ENCODE results near the gene UGT1A6.
A peak's percentile ranks its signal among the peaks of the same experiment; 100 is the strongest.
"Not testable (repeated sequence)": the region's sequence is repeated elsewhere in the genome, so short reads cannot be mapped to it uniquely, and the experiment has no call there.

UGT1A6 gene

GRCh38 chr2:233688341-233688740, 4.3 kb upstream of the UGT1A6 start:
- no peak for DNase-seq

DNA sequence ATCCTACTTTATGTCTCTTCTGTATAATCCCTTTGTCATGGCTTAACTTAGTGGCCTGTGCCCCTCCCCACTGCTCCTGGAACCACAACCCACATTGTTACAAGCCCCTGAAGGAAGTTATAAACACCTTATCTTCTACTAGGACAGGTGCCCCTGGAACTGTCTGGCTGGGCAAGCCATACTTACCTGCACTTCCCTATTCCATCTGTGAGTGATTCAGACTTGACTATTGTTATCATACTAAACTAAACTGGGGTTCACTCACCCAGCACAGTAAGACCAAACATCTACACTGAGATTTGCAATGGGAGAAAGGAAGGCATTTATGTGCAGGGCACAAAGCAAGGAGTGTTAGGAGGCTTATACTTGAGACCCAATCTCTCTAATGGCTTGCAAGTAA, 3.7 kb upstream of the UGT1A6 start:
- no peak for DNase-seq

DNA sequence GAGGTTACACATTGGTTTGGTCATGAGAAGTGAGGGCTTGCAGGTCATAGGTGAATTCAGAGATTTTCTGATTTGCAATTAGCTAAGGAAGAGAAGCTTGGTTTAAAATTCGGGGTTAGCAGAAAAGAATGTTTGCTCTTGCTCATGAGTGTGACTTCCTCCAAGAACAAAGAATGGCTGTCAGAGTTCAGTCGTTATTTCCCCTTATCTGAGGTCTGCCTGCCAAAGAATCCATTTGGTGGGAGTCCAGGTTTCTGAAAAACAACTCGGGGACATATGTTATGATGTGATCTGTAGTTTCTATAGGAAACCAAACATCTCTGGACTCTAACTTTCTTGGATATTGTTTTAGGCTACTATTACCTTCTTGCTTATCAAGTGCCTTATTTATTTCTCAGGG, 3.2 kb upstream of the UGT1A6 start:
- no peak for DNase-seq

GRCh38 chr2:233690444-233690843, 2.2 kb upstream of the UGT1A6 start:
- no peak for DNase-seq

DNA sequence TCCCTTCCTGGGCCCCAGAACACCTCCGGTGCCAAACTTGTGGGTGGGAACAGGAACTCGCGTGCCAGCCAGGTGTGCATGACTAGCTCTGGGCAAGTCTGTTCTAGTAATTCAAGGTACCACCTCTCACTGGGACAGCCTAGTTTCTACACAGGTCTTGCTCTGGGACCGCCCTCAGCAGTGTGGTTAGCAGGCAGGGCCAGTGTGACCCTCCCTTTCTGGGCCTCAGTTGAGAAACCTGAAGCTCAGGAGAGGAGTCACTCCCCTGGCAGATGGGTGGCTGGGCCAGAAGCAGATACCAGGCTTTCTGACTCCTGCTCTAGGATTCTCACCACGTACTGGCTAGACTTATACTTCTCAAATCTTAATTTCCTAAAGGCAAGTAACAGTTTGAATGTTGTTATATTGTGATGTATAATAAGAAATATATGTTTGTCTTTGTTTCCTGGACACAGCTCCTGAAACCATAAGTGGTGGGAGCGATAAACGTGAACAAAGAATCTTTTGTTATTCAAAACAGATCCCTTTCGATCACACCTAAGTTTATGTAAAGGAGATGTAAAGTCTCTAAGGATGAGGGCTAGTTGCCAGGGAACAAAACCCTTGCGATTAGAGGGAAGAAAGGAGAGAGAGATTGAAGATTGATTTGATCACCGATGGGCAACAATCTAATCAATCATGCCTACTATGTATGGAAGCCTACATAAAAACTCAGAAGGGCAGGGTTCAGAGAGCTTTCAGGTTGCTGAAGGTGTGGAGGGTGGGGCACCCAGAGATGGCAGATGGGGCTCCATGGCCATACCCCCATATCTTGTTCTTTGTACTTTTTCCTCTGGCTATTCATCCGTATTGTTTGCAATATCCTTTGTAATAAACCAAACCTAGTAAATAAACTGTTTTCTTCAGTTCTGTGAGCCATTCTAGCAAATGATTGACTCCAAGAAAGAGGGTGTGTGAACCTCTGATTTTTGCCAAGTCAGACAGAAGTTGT, 952 bp upstream of the UGT1A6 start:
- no peak for DNase-seq

- DNase-seq = no peak
These were observed 1.3 kb downstream of the UGT1A6 start for GRCh38 chr2:233693963-233694362.

- DNase-seq = no peak
These were observed 6.0 kb downstream of the UGT1A6 start for GRCh38 chr2:233698740-233699139.

GRCh38 chr2:233699424-233700027, 6.8 kb downstream of the UGT1A6 start:
- DNase-seq = no peak

GRCh38 chr2:233700028-233700635, 7.4 kb downstream of the UGT1A6 start:
- DNase-seq = no peak

DNA sequence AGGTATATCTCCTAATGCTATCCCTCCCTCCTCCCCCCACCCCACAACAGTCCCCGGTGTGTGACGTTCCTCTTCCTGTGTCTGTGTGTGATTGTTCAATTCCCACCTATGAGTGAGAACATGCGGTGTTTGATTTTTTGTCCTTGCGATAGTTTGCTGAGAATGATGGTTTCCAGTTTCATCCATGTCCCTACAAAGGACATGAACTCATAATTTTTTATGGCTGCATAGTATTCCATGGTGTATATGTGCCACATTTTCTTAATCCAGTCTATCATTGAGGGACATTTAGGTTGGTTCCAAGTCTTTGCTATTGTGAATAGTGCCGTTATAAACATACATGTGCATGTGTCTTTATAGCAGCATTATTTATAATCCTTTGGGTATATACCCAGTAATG, 8.2 kb downstream of the UGT1A6 start:
- DNase-seq = not testable (repeated sequence)

DNA sequence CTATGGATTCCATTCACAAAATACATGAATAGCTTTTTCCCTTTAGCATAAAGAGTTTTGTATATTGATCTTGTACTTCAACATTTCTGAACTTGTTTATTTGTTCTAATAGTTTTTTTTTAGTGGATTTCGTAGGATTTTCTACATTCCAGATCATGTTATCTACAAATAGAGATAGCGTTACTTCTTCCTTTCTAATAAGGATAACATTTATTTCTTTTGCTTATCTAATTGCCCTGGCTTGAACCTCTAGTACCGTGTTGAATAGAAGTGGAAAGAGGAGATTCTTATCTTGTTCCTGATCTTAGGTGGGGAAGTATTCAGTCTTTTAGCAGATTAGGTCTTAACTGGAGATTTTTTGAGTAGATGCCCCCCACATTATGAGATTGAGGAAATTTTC, 9.5 kb downstream of the UGT1A6 start:
- DNase-seq = no peak

DNA sequence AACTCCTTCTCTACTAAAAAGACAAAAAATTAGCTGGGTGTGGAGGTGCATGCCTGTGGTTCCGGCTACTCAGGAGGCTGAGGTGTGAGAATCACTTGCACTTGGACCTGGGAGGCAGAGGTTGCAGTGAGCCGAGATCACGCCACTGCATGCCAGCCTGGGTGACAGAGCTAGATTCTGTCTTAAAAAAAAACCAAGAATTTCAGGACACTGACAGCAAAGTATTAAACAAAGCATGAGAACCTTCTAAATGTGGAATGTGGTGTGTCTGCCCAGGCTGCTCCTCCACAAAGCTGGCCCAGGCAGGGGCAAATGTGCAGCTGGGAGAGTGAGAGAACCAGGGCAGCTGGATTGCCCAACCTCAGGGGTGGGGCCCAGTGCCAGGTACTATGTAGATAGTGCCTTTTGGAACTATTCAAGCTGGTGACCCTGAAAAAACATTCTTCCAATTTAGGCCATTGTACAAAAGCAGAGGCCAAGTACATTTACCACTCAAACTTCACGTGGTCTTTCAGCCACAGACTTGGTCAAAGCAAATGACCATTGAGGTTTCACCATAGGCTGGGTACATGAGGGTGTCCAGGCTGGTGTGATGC, 13.3 kb downstream of the UGT1A6 start:
- no peak for DNase-seq

DNA sequence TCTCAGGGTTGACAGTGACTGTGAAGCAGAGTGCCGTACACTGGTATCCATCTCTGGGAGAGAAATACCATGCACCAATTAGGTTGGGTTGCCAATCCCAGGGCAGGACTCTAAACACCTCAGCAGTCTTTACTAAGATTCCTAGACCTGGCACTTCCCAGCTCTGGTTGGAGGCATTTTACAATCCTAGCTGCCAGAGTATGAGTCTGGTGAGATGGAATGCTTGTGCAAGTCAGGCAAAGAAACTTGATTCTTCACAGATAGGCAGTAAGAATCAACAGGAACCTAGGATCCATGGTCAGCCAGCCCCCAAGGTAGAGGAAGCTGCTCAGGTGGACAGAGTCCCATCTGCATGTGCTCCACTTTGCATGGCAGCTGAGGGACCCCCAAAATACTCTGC, 14.0 kb downstream of the UGT1A6 start:
- DNase-seq = no peak

DNA sequence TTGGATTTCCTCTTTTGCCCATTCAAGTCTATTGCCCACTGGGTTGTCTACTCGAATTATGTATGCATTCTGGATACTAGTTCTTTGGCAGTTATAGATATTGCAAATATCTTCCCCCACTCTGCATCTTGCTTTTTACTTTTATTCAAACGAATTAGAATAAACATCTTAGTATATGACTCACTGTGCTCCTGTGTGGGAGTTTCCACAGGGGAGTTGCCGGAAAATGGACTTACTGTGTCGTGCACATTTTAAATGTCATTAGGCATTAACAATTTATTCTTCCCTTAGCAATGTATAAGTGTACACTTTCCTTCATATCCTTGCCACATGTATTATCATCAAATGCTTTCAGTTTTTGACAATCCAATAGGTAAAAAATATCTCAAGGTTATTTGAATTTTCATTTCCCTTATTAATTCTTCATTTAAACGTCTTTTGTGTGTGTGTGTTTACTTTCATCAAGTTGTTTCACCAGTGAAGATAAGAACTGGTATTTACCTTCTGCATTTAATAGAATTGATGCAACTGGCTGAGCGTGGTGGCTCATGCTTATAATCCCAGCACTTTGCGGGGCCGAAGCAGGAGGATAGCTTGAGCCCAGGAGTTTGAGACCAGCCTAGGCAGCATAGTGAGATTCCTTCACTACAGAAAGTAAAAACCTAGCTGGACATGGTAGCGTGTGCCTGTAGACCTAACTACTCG, 15.4 kb downstream of the UGT1A6 start:
- no peak for DNase-seq

- DNase-seq = no peak
These were observed 16.3 kb downstream of the UGT1A6 start for GRCh38 chr2:233708942-233709341.

GRCh38 chr2:233711312-233712008, 18.8 kb downstream of the UGT1A6 start:
- peak; percentile 80 for DNase-seq

GRCh38 chr2:233712611-233713261, 20.0 kb downstream of the UGT1A6 start, which contains the start of gene UGT1A5:
TSS of gene UGT1A5 (plus strand) at chr2:233712907. CDS start at chr2:233712992, 85 bp downstream.
- DNase-seq = no peak

DNA sequence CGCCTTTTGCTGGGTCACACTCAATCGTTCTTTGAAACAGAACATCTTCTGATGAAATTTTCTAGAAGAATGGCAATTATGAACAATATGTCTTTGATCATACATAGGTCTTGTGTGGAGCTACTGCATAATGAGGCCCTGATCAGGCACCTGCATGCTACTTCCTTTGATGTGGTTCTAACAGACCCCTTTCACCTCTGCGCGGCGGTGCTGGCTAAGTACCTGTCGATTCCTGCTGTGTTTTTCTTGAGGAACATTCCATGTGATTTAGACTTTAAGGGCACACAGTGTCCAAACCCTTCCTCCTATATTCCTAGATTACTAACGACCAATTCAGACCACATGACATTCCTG, 20.5 kb downstream of the UGT1A6 start:
- no peak for DNase-seq

DNA sequence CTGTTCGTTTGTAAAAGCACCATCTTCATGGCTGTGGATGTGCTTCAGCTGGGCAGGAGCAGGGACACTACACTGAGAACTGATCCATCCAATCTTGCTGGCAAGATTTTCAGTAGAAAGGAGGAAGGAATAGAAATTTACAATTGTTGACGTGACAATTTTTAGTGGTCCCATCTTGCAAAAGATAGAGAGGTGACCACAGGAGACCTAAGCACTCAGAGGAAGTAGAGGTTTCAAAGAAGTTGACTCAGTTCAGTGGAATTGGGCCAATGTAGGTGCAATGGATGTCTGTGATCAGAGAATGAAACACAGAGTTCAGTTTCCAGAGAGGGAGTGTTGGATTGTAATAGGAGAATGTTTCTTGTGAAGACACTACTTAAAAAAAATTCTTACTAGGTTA, 21.4 kb downstream of the UGT1A6 start:
- DNase-seq = no peak

DNA sequence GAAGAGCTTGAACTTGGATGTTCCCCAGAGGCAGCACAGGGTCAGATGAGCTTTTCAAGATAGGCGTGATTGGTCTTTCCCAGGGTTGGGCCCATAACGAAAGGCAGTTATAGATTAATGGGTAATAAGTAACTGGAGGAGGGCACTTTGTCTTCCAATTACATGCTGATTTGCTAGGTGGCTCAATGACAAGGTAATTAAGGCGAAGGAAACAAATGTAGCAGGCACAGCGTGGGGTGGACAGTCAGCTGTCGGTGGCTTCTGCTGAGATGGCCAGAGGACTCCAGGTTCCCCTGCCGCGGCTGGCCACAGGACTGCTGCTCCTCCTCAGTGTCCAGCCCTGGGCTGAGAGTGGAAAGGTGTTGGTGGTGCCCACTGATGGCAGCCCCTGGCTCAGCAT, 25.9 kb downstream of the UGT1A6 start, which contains the start of gene UGT1A4:
Gene UGT1A4, plus strand, starts transcription at position 185 of the 400 bp plus-strand sequence. Its CDS starts 85 bp downstream, at position 270.
- DNase-seq = no peak

DNA sequence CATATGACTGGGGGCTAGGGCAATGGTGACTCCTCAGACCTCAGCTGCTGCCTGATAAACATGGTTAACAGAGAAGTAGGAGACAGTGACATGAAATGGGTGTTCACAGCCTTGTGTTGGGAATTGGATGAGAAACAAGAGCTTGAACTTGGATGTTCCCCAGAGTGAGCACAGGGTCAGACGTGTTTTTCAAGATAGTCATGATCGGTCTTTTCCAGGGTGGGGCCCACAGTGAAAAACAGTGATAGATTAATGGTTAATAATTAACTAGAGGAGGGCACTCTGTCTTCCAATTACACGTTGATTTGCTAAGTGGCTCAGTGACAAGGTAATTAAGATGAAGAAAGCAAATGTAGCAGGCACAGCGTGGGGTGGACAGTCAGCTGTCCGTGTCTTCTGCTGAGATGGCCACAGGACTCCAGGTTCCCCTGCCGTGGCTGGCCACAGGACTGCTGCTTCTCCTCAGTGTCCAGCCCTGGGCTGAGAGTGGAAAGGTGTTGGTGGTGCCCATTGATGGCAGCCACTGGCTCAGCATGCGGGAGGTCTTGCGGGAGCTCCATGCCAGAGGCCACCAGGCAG, 36.1 kb downstream of the UGT1A6 start, which contains the start of gene UGT1A3:
Gene UGT1A3, plus strand, starts transcription at position 320 of the 579 bp plus-strand sequence. Its CDS starts 85 bp downstream, at position 405.
- no peak for DNase-seq

Measured in activated T-cell treated with anti-CD3 and anti-CD28 coated beads, Interleukin-2, amount 50 U/mL, for 48 hours (primary cell).